Tibial nerve (tissue), 4 donors: Measurements from ENCODE around the gene OR5J2. TPM values are rescaled to one million over a fixed set of nuclear protein-coding genes. Genes with fewer than 3 reads are reported as not detected.

Experiments
- DNase-seq, 2 donors: peaks; one replicate each; pipeline ENCODE4 v3.0.0-alpha.2; 2019; ENCODE audit warnings: low spot score in 2 of 2
- H3K27ac ChIP-seq, 4 donors: fragments of 200-600 bp; sonication (generic) in 3 of 4; one replicate each; pipeline ENCODE4 v1.5.1; 2017 to 2019; ENCODE audit warnings: mild to moderate bottlenecking in 1 of 4
- H3K27me3 ChIP-seq, 2 donors: fragments of 200-600 bp; sonication (generic) in 1 of 2; one replicate each; pipeline versions ENCODE4 v1.5.1 to v1.6.0; 2017 to 2019
- H3K36me3 ChIP-seq, 3 donors: fragments of 200-600 bp; sonication (generic); one replicate each; pipeline ENCODE4 v1.5.1; 2018 to 2019
- H3K4me1 ChIP-seq, 4 donors: fragments of 200-600 bp; sonication (generic) in 3 of 4; one replicate each; pipeline ENCODE4 v1.5.1; 2017 to 2019
- H3K4me3 ChIP-seq, 4 donors: fragments of 200-600 bp; sonication (generic) in 3 of 4; one replicate each; pipeline ENCODE4 v1.5.1; 2017 to 2019; ENCODE audit warnings: mild to moderate bottlenecking in 1 of 4, moderate library complexity in 1 of 4
- H3K9me3 ChIP-seq, 4 donors: fragments of 200-600 bp; sonication (generic) in 3 of 4; one replicate each; pipeline ENCODE4 v1.5.1; 2017 to 2019
- CTCF ChIP-seq, 5 experiments: fragments of 200-600 bp in 3 of 5; fragments of 450-650 bp in 2 of 5; sonication (generic) in 3 of 5; IDR thresholded peaks; one replicate each; pipeline ENCODE4 v1.5.1; 2016 to 2019; ENCODE audit warnings: antibody characterized with exemption in 5 of 5, mild to moderate bottlenecking in 3 of 5, moderate library complexity in 2 of 5
- EP300 ChIP-seq, 2 donors: sonication (generic); formaldehyde crosslinking; IDR thresholded peaks; one replicate each; pipeline ENCODE4 v1.6.1; 2017; ENCODE audit warnings: antibody characterized with exemption in 2 of 2, mild to moderate bottlenecking in 1 of 2
- POLR2A ChIP-seq, 2 donors: fragments of 450-650 bp; IDR thresholded peaks; one replicate each; pipeline ENCODE4 v1.6.1; 2017; ENCODE audit warnings: antibody characterized with exemption in 2 of 2, mild to moderate bottlenecking in 2 of 2, moderate library complexity in 2 of 2
- WGBS, 2 donors: methylation state at CpG; one replicate each; pipeline ENCODE4 v1.1.5; 2018; 5-methylcytosine and 5-hydroxymethylcytosine counted together
- total RNA-seq, 4 donors: library from RNA; depleted of rRNA; stranded (reverse); fragments of >200 nt; gene quantifications; one replicate each; pipeline ENCODE4 v1.1.0, GENCODE V29; 2016

Gene OR5J2
- total RNA-seq, 4 donors from 2014 or later, result not detected

GRCh38 chr11:56163804-56164203, 12.6 kb upstream of the OR5J2 start:
- TF ChIP-seq CTCF (IDR thresholded peaks at IDR 0.05) (no peak), POLR2A (IDR thresholded peaks at IDR 0.05) (no peak), EP300 (IDR thresholded peaks at IDR 0.05) (no peak)
- Histone ChIP-seq H3K4me1 (no peaks in the 10 kb centered on the region), H3K27ac (no peak overlapping the region), H3K9me3 (no peaks in the 10 kb centered on the region), H3K27me3 (no peaks in the 10 kb centered on the region), H3K4me3 (no peak overlapping the region), H3K36me3 (no peaks in the 10 kb centered on the region)
- 31 to 51% methylated on average over 3 of the region's 3 CpGs for WGBS, 2 donors
- no peak for DNase-seq

GRCh38 chr11:56172256-56172830, 4.1 kb upstream of the OR5J2 start:
- Histone ChIP-seq H3K27me3 (no peaks in the 10 kb centered on the region), H3K27ac (no peak overlapping the region), H3K36me3 (no peaks in the 10 kb centered on the region), H3K4me1 (no peaks in the 10 kb centered on the region), H3K9me3 (no peaks in the 10 kb centered on the region), H3K4me3 (no peak overlapping the region)
- WGBS, 2 donors, result 31 to 42% methylated on average over 3 of the region's 3 CpGs
- no peak for TF ChIP-seq CTCF (IDR thresholded peaks at IDR 0.05)
- TF ChIP-seq POLR2A (IDR thresholded peaks at IDR 0.05), result no peak
- TF ChIP-seq EP300 (IDR thresholded peaks at IDR 0.05), result no peak
- no peak for DNase-seq

DNA sequence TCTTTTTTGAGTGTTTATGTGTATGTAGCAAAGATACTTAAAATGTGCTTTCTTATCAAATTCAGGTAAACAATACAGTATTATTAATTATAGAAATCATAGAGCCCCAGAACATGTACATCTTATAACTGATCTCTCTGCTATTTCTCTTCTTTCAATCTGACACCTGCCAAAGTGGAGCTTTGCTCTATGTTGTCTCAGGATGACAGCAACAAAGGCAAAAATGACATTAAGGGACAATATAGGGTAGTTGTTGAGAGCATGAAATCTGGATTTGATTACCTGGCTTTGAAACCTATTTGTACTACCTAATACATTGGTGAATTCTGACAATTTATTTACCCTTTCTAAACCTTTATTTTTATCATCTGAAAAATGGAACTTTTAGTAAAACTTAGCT, 7.0 kb downstream of the OR5J2 start:
- TF ChIP-seq EP300 (IDR thresholded peaks at IDR 0.05), result no peak
- TF ChIP-seq POLR2A (IDR thresholded peaks at IDR 0.05), result no peak
- no peak for TF ChIP-seq CTCF (IDR thresholded peaks at IDR 0.05)
- H3K27ac ChIP-seq, result no peak overlapping the region
- no peaks in the 10 kb centered on the region for H3K4me1 ChIP-seq
- H3K4me3 ChIP-seq, result no peak overlapping the region
- DNase-seq, result no peak
- no peaks in the 10 kb centered on the region for H3K27me3 ChIP-seq
- peaks cover 0 to 15% (median 2%) of the 10 kb centered on the region in 4 donors for H3K9me3 ChIP-seq
- H3K36me3 ChIP-seq, result no peaks in the 10 kb centered on the region

GRCh38 chr11:56188602-56189001, 12.2 kb downstream of the OR5J2 start:
- H3K27me3 ChIP-seq, result no peaks in the 10 kb centered on the region
- no peak overlapping the region for H3K4me3 ChIP-seq
- H3K9me3 ChIP-seq, result peaks cover 0 to 13% (median 0%) of the 10 kb centered on the region in 4 donors
- no peak overlapping the region for H3K27ac ChIP-seq
- 85 to 86% methylated on average over 3 of the region's 3 CpGs for WGBS, 2 donors
- H3K36me3 ChIP-seq, result no peaks in the 10 kb centered on the region
- H3K4me1 ChIP-seq, result no peaks in the 10 kb centered on the region
- no peak for DNase-seq
- TF ChIP-seq EP300 (IDR thresholded peaks at IDR 0.05), result no peak
- no peak for TF ChIP-seq POLR2A (IDR thresholded peaks at IDR 0.05)
- TF ChIP-seq CTCF (IDR thresholded peaks at IDR 0.05), result no peak

DNA sequence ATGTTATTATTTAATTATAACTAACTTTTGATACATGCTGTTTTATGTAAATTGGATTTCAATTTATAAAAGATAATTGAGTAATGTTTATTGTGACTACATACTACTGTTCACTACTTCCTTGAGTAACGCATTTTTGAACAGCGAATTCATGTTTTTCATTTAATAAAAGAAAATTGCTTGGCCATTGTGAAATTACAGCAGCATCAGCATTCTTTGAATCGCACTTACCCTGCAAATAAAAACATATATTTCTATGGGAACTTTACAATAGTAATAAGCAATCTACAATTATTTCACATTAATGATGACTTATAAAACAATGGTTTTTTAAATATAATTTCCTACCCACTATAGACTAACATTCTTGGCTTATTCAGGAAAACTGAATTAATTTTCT, 20.3 kb downstream of the OR5J2 start:
- Histone ChIP-seq H3K36me3 (no peaks in the 10 kb centered on the region), H3K4me3 (no peak overlapping the region), H3K27me3 (no peaks in the 10 kb centered on the region), H3K27ac (no peak overlapping the region), H3K4me1 (no peaks in the 10 kb centered on the region), H3K9me3 (no peaks in the 10 kb centered on the region)
- 74 to 76% methylated on average over 3 of the region's 3 CpGs for WGBS, 2 donors
- DNase-seq, result no peak
- TF ChIP-seq CTCF (IDR thresholded peaks at IDR 0.05) (no peak), EP300 (IDR thresholded peaks at IDR 0.05) (no peak), POLR2A (IDR thresholded peaks at IDR 0.05) (no peak)
